ENCODE measurements around the gene AZU1.

AZU1 gene

DNA sequence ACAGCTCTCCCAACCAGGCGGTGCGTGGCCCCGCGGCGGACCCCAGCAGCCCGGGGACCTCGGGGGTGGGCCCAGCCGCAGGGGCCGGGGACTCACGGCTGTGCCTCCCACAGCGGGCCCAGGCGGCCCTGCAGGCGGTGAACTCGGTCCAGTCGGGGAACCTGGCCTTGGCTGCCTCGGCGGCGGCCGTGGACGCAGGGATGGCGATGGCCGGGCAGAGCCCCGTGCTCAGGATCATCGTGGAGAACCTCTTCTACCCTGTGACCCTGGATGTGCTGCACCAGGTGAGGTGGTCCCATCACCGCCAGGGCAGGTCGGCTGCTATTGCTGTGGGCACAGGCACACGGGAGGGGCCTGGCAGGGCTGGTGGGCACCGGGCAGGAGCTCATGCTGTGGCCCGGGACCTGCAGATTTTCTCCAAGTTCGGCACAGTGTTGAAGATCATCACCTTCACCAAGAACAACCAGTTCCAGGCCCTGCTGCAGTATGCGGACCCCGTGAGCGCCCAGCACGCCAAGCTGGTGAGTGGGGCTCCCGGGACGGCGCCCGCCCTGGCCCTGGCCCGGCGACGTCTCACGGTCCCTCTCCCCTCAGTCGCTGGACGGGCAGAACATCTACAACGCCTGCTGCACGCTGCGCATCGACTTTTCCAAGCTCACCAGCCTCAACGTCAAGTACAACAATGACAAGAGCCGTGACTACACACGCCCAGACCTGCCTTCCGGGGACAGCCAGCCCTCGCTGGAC is 23.0 kb upstream of the AZU1 start:
- Histone ChIP-seq H3K27ac (ENCODE audit: extremely low read depth, low read depth, low read length) (peak overlapping the region; percentile 97), H3K4me3 (ENCODE audit: low read depth, low read length) (no peak overlapping the region), H3K9me3 (ENCODE audit: control insufficient read depth, insufficient read depth, low read depth, low read length) (no peaks in the 10 kb centered on the region), H3K4me1 (ENCODE audit: control insufficient read depth, insufficient read depth, low read length) (peaks cover 25% of the 10 kb centered on the region), H3K36me3 (ENCODE audit: control insufficient read depth in 2 of 2, insufficient read depth in 1 of 2, low read length in 2 of 2) (peaks cover 18 to 98% of the 10 kb centered on the region in 2 experiments; a peak in 2 of 3 replicates)
- ChIA-PET CTCF (interaction anchor here (1.2 kb wide), 1 partner anchor 34 kb away, joined by 6 read pairs; no protein-coding TSS in a partner anchor), POLR2A (no interaction called here)
- TF ChIP-seq ZNF514 (tag by site-specific recombination; IDR thresholded peaks at IDR 0.05): no peak

DNA sequence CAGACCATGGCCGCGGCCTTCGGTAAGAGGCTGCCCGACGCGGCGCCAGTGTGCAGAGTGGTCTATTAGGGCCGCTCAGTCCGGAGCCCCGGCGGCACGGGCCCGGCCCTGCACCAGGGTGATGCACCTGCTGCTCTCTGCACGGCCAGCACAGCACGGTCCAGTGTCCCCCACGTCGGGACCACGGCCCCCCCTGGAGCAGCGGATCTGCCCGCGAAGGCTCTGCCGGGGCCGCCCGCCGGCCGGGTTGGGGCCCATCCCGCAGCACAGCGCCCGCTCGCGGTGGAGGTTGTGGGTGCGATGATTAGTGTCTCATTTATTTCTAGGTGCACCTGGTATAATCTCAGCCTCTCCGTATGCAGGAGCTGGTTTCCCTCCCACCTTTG is 22.5 kb upstream of the AZU1 start:
- ChIA-PET POLR2A (no interaction called here), CTCF (interaction anchor here (1.2 kb wide), 1 partner anchor 34 kb away, joined by 6 read pairs; no protein-coding TSS in a partner anchor)
- Histone ChIP-seq H3K4me3 (ENCODE audit: low read depth, low read length) (no peak overlapping the region), H3K4me1 (ENCODE audit: control insufficient read depth, insufficient read depth, low read length) (peaks cover 23% of the 10 kb centered on the region), H3K9me3 (ENCODE audit: control insufficient read depth, insufficient read depth, low read depth, low read length) (no peaks in the 10 kb centered on the region), H3K36me3 (ENCODE audit: control insufficient read depth in 2 of 2, insufficient read depth in 1 of 2, low read length in 2 of 2) (peaks cover 24 to 98% of the 10 kb centered on the region in 2 experiments; a peak in 2 of 3 replicates), H3K27ac (ENCODE audit: extremely low read depth, low read depth, low read length) (peak overlapping the region; percentile 8; the same call in 1 of the 2 replicates)
- TF ChIP-seq ZNF701 (tag by site-specific recombination; IDR thresholded peaks at IDR 0.05) (no peak), BCL11B (tag by site-specific recombination; IDR thresholded peaks at IDR 0.05; ENCODE audit: low read depth) (no peak), ZNF677 (tag by site-specific recombination; IDR thresholded peaks at IDR 0.05) (no peak), KLF7 (tag by site-specific recombination; IDR thresholded peaks at IDR 0.05; ENCODE audit: borderline replicate concordance) (no peak), ZNF626 (tag by site-specific recombination; IDR thresholded peaks at IDR 0.05) (no peak), ZBTB48 (tag by site-specific recombination; IDR thresholded peaks at IDR 0.05) (no peak), ZNF558 (tag by site-specific recombination; IDR thresholded peaks at IDR 0.05) (no peak), HOXC10 (CRISPR knock-in tag; IDR thresholded peaks at IDR 0.05) (no peak), ZNF629 (tag by site-specific recombination; IDR thresholded peaks at IDR 0.05) (no peak), PRDM1 (tag by site-specific recombination; IDR thresholded peaks at IDR 0.05) (no peak), FEZF1 (tag by site-specific recombination; IDR thresholded peaks at IDR 0.05) (no peak), ZNF670 (tag by site-specific recombination; IDR thresholded peaks at IDR 0.05; ENCODE audit: low read depth) (no peak)
- TF ChIP-seq, protein P1, sequence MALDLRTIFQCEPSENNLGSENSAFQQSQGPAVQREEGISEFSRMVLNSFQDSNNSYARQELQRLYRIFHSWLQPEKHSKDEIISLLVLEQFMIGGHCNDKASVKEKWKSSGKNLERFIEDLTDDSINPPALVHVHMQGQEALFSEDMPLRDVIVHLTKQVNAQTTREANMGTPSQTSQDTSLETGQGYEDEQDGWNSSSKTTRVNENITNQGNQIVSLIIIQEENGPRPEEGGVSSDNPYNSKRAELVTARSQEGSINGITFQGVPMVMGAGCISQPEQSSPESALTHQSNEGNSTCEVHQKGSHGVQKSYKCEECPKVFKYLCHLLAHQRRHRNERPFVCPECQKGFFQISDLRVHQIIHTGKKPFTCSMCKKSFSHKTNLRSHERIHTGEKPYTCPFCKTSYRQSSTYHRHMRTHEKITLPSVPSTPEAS (tag by site-specific recombination; IDR thresholded peaks at IDR 0.05): no peak
- TF ChIP-seq, protein P2, sequence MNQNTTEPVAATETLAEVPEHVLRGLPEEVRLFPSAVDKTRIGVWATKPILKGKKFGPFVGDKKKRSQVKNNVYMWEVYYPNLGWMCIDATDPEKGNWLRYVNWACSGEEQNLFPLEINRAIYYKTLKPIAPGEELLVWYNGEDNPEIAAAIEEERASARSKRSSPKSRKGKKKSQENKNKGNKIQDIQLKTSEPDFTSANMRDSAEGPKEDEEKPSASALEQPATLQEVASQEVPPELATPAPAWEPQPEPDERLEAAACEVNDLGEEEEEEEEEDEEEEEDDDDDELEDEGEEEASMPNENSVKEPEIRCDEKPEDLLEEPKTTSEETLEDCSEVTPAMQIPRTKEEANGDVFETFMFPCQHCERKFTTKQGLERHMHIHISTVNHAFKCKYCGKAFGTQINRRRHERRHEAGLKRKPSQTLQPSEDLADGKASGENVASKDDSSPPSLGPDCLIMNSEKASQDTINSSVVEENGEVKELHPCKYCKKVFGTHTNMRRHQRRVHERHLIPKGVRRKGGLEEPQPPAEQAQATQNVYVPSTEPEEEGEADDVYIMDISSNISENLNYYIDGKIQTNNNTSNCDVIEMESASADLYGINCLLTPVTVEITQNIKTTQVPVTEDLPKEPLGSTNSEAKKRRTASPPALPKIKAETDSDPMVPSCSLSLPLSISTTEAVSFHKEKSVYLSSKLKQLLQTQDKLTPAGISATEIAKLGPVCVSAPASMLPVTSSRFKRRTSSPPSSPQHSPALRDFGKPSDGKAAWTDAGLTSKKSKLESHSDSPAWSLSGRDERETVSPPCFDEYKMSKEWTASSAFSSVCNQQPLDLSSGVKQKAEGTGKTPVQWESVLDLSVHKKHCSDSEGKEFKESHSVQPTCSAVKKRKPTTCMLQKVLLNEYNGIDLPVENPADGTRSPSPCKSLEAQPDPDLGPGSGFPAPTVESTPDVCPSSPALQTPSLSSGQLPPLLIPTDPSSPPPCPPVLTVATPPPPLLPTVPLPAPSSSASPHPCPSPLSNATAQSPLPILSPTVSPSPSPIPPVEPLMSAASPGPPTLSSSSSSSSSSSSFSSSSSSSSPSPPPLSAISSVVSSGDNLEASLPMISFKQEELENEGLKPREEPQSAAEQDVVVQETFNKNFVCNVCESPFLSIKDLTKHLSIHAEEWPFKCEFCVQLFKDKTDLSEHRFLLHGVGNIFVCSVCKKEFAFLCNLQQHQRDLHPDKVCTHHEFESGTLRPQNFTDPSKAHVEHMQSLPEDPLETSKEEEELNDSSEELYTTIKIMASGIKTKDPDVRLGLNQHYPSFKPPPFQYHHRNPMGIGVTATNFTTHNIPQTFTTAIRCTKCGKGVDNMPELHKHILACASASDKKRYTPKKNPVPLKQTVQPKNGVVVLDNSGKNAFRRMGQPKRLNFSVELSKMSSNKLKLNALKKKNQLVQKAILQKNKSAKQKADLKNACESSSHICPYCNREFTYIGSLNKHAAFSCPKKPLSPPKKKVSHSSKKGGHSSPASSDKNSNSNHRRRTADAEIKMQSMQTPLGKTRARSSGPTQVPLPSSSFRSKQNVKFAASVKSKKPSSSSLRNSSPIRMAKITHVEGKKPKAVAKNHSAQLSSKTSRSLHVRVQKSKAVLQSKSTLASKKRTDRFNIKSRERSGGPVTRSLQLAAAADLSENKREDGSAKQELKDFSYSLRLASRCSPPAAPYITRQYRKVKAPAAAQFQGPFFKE (tag by site-specific recombination; IDR thresholded peaks at IDR 0.05; ENCODE audit: borderline replicate concordance): no peak
- TF ChIP-seq, protein P3, sequence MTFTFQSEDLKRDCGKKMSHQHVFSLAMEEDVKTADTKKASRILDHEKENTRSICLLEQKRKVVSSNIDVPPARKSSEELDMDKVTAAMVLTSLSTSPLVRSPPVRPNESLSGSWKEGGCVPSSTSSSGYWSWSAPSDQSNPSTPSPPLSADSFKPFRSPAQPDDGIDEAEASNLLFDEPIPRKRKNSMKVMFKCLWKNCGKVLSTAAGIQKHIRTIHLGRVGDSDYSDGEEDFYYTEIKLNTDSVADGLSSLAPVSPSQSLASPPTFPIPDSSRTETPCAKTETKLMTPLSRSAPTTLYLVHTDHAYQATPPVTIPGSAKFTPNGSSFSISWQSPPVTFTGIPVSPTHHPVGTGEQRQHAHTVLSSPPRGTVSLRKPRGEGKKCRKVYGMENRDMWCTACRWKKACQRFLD (tag by site-specific recombination; IDR thresholded peaks at IDR 0.05): no peak
- TF ChIP-seq, protein P4, sequence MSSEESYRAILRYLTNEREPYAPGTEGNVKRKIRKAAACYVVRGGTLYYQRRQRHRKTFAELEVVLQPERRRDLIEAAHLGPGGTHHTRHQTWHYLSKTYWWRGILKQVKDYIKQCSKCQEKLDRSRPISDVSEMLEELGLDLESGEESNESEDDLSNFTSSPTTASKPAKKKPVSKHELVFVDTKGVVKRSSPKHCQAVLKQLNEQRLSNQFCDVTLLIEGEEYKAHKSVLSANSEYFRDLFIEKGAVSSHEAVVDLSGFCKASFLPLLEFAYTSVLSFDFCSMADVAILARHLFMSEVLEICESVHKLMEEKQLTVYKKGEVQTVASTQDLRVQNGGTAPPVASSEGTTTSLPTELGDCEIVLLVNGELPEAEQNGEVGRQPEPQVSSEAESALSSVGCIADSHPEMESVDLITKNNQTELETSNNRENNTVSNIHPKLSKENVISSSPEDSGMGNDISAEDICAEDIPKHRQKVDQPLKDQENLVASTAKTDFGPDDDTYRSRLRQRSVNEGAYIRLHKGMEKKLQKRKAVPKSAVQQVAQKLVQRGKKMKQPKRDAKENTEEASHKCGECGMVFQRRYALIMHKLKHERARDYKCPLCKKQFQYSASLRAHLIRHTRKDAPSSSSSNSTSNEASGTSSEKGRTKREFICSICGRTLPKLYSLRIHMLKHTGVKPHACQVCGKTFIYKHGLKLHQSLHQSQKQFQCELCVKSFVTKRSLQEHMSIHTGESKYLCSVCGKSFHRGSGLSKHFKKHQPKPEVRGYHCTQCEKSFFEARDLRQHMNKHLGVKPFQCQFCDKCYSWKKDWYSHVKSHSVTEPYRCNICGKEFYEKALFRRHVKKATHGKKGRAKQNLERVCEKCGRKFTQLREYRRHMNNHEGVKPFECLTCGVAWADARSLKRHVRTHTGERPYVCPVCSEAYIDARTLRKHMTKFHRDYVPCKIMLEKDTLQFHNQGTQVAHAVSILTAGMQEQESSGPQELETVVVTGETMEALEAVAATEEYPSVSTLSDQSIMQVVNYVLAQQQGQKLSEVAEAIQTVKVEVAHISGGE (tag by site-specific recombination; conservative IDR thresholded peaks at IDR 0.05; ENCODE audit: low read depth): no peak

Data from HEK293 (cell line).